ENCODE measurements around the gene ZNF649. TPM values are rescaled to one million over a fixed set of nuclear protein-coding genes. Genes with fewer than 3 reads are reported as not detected.
"Not testable (repeated sequence)": the region's sequence is repeated elsewhere in the genome, so short reads cannot be mapped to it uniquely, and the experiment has no call there.

ZNF649 gene
- total RNA-seq, 3 donors from 2014 or later, result 9.0 to 10.9 (median 10.4) TPM

GRCh38 chr19:51907981-51908380 is 3.2 kb upstream of the ZNF649 start:
- not testable (repeated sequence) for ATAC-seq, H3K4me3 Mint-ChIP-seq, DNase-seq
- Mint-ChIP-seq H3K36me3 (ENCODE audit: insufficient read depth) (peaks cover 22% of the 10 kb centered on the region), H3K9me3 (peaks cover 59% of the 10 kb centered on the region), H3K27me3 (ENCODE audit: low read depth) (peaks cover 33% of the 10 kb centered on the region), H3K4me1 (ENCODE audit: low read depth) (peaks cover 18% of the 10 kb centered on the region)

GRCh38 chr19:51906108-51906507 is 1.3 kb upstream of the ZNF649 start:
- H3K4me1 Mint-ChIP-seq (ENCODE audit: low read depth), result peaks cover 26% of the 10 kb centered on the region
- peaks cover 33% of the 10 kb centered on the region for H3K27me3 Mint-ChIP-seq (ENCODE audit: low read depth)
- H3K9me3 Mint-ChIP-seq, result peaks cover 55% of the 10 kb centered on the region
- peaks cover 37% of the 10 kb centered on the region for H3K36me3 Mint-ChIP-seq (ENCODE audit: insufficient read depth)
- not testable (repeated sequence) for DNase-seq, H3K4me3 Mint-ChIP-seq, ATAC-seq

GRCh38 chr19:51905639-51906038 is 822 bp upstream of the ZNF649 start:
- ATAC-seq, result not testable (repeated sequence)

GRCh38 chr19:51905206-51905605 is 389 bp upstream of the ZNF649 start:
- ATAC-seq, result peak; percentile 4 to 7
- no peak for DNase-seq
- peak overlapping the region; percentile 97 for H3K4me3 Mint-ChIP-seq
- H3K27me3 Mint-ChIP-seq (ENCODE audit: low read depth), result peaks cover 31% of the 10 kb centered on the region
- H3K9me3 Mint-ChIP-seq, result peaks cover 62% of the 10 kb centered on the region
- peaks cover 26% of the 10 kb centered on the region for H3K4me1 Mint-ChIP-seq (ENCODE audit: low read depth)
- H3K36me3 Mint-ChIP-seq (ENCODE audit: insufficient read depth), result peaks cover 44% of the 10 kb centered on the region

More at GRCh38 chr19:51905639-51906038, 822 bp upstream of the ZNF649 start:
- Mint-ChIP-seq H3K9me3 (peaks cover 57% of the 10 kb centered on the region), H3K36me3 (ENCODE audit: insufficient read depth) (peaks cover 41% of the 10 kb centered on the region), H3K4me1 (ENCODE audit: low read depth) (peaks cover 26% of the 10 kb centered on the region), H3K27me3 (ENCODE audit: low read depth) (peaks cover 33% of the 10 kb centered on the region)
- not testable (repeated sequence) for DNase-seq, H3K4me3 Mint-ChIP-seq

- Mint-ChIP-seq H3K4me1 (ENCODE audit: low read depth) (peaks cover 26% of the 10 kb centered on the region), H3K36me3 (ENCODE audit: insufficient read depth) (peaks cover 56% of the 10 kb centered on the region), H3K4me3 (peak overlapping the region; percentile 97), H3K27me3 (ENCODE audit: low read depth) (peaks cover 20% of the 10 kb centered on the region), H3K9me3 (peaks cover 56% of the 10 kb centered on the region)
- ATAC-seq, result no peak
- no peak for DNase-seq
Measured at GRCh38 chr19:51903192-51903591, 1.6 kb downstream of the ZNF649 start.

- Mint-ChIP-seq H3K4me3 (no peak overlapping the region), H3K4me1 (ENCODE audit: low read depth) (peaks cover 26% of the 10 kb centered on the region)
Measured at GRCh38 chr19:51901860-51902259, 3.0 kb downstream of the ZNF649 start.

GRCh38 chr19:51891193-51891747 is 13.5 kb downstream of the ZNF649 start:
- H3K4me1 Mint-ChIP-seq (ENCODE audit: low read depth), result no peaks in the 10 kb centered on the region
- H3K4me3 Mint-ChIP-seq, result no peak overlapping the region
- no peaks in the 10 kb centered on the region for H3K27me3 Mint-ChIP-seq (ENCODE audit: low read depth)
- DNase-seq, result no peak
- peaks cover 79% of the 10 kb centered on the region for H3K36me3 Mint-ChIP-seq (ENCODE audit: insufficient read depth)
- no peak for ATAC-seq
- H3K9me3 Mint-ChIP-seq, result peaks cover 67% of the 10 kb centered on the region

More at GRCh38 chr19:51901860-51902259, 3.0 kb downstream of the ZNF649 start:
- ATAC-seq (no peak), DNase-seq (no peak)
- peaks cover 63% of the 10 kb centered on the region for H3K36me3 Mint-ChIP-seq (ENCODE audit: insufficient read depth)
- peaks cover 49% of the 10 kb centered on the region for H3K9me3 Mint-ChIP-seq
- H3K27me3 Mint-ChIP-seq (ENCODE audit: low read depth), result peaks cover 9% of the 10 kb centered on the region

- Mint-ChIP-seq H3K36me3 (ENCODE audit: insufficient read depth) (peaks cover 76% of the 10 kb centered on the region), H3K4me1 (ENCODE audit: low read depth) (no peaks in the 10 kb centered on the region), H3K27me3 (ENCODE audit: low read depth) (no peaks in the 10 kb centered on the region), H3K9me3 (peaks cover 68% of the 10 kb centered on the region), H3K4me3 (no peak overlapping the region)
- DNase-seq, result no peak
- ATAC-seq, result no peak
Measured at GRCh38 chr19:51889934-51890333, 14.9 kb downstream of the ZNF649 start.

GRCh38 chr19:51887522-51888498 is 17.0 kb downstream of the ZNF649 start, which contains the start of gene ZNF577:
TSS of gene ZNF577 (minus strand) at chr19:51887951. CDS start at chr19:51880382, 7,569 bp downstream.
- H3K36me3 Mint-ChIP-seq (ENCODE audit: insufficient read depth), result peaks cover 64% of the 10 kb centered on the region
- no peaks in the 10 kb centered on the region for H3K27me3 Mint-ChIP-seq (ENCODE audit: low read depth)
- peak within 1 kb of the TSS; percentile 86 for H3K4me3 Mint-ChIP-seq
- no peaks in the 10 kb centered on the region for H3K4me1 Mint-ChIP-seq (ENCODE audit: low read depth)
- ATAC-seq, result peak; percentile 65 to 66
- H3K9me3 Mint-ChIP-seq, result peaks cover 62% of the 10 kb centered on the region
- peak; percentile 52 for DNase-seq

- no peak for DNase-seq
- H3K27me3 Mint-ChIP-seq (ENCODE audit: low read depth), result no peaks in the 10 kb centered on the region
- peaks cover 61% of the 10 kb centered on the region for H3K9me3 Mint-ChIP-seq
- peaks cover 65% of the 10 kb centered on the region for H3K36me3 Mint-ChIP-seq (ENCODE audit: insufficient read depth)
- ATAC-seq, result no peak
- H3K4me3 Mint-ChIP-seq, result no peak overlapping the region
- no peaks in the 10 kb centered on the region for H3K4me1 Mint-ChIP-seq (ENCODE audit: low read depth)
Measured at GRCh38 chr19:51884713-51885112, 20.1 kb downstream of the ZNF649 start.

GRCh38 chr19:51882518-51882917 is 22.3 kb downstream of the ZNF649 start:
- Mint-ChIP-seq H3K4me1 (ENCODE audit: low read depth) (no peaks in the 10 kb centered on the region), H3K9me3 (peaks cover 63% of the 10 kb centered on the region), H3K36me3 (ENCODE audit: insufficient read depth) (peaks cover 66% of the 10 kb centered on the region), H3K4me3 (no peak overlapping the region), H3K27me3 (ENCODE audit: low read depth) (no peaks in the 10 kb centered on the region)
- ATAC-seq, result no peak
- no peak for DNase-seq

GRCh38 chr19:51873097-51873496 is 31.7 kb downstream of the ZNF649 start:
- peaks cover 88% of the 10 kb centered on the region for H3K9me3 Mint-ChIP-seq
- no peaks in the 10 kb centered on the region for H3K4me1 Mint-ChIP-seq (ENCODE audit: low read depth)
- DNase-seq (no peak), ATAC-seq (no peak)
- H3K27me3 Mint-ChIP-seq (ENCODE audit: low read depth), result no peaks in the 10 kb centered on the region
- peaks cover 79% of the 10 kb centered on the region for H3K36me3 Mint-ChIP-seq (ENCODE audit: insufficient read depth)
- no peak overlapping the region for H3K4me3 Mint-ChIP-seq

- Mint-ChIP-seq H3K4me3 (no peak overlapping the region), H3K36me3 (ENCODE audit: insufficient read depth) (peaks cover 21% of the 10 kb centered on the region), H3K9me3 (peaks cover 65% of the 10 kb centered on the region), H3K27me3 (ENCODE audit: low read depth) (no peaks in the 10 kb centered on the region), H3K4me1 (ENCODE audit: low read depth) (no peaks in the 10 kb centered on the region)
- DNase-seq (no peak), ATAC-seq (no peak)
Measured at GRCh38 chr19:51861870-51862622, 42.8 kb downstream of the ZNF649 start.

Measured in activated T-cell treated with anti-CD3 and anti-CD28 coated beads, Interleukin-2, amount 50 U/mL, for 4 hours (primary cell).